NCI-H1417 (cell line): Measurements from ENCODE around the gene CARMIL1.
A peak's percentile ranks its signal among the peaks of the same experiment; 100 is the strongest.
"Not testable (repeated sequence)": the region's sequence is repeated elsewhere in the genome, so short reads cannot be mapped to it uniquely, and the experiment has no call there.

Source experiments
- DNase-seq, 3 experiments: peaks; one replicate each; lab custom pipeline; 2025; lab: John Stamatoyannopoulos, UW

CARMIL1 gene

GRCh38 chr6:25576919-25577318 lies 297.7 kb downstream of the CARMIL1 start:
- no peak for DNase-seq

DNA sequence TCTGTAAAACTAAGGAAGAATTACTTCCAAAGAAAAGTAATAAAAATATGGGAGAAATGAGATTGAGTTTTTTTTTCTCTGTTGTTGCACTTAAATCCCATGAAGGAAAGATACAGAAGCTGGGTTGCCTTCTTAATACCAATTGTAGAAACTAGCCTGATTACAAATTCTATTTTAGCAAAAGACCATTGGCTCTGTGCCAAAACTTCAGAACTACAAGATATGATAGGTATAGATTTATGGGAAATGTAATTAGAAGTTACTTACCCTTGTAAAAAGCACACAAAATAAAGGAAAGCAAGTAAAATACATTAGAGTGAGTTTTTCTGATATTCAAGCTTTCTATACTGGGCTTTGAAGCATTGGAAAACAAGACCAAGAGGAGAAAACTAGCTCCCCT lies 299.4 kb downstream of the CARMIL1 start:
- DNase-seq = peak in 2 of 3 experiments; percentile 1 to 55

- no peak for DNase-seq
These were observed 300.3 kb downstream of the CARMIL1 start for GRCh38 chr6:25579391-25579883.

- DNase-seq = no peak
These were observed 300.8 kb downstream of the CARMIL1 start for GRCh38 chr6:25579902-25580495.

GRCh38 chr6:25582101-25582500 lies 302.9 kb downstream of the CARMIL1 start:
- no peak for DNase-seq

GRCh38 chr6:25583099-25583498 lies 303.9 kb downstream of the CARMIL1 start:
- DNase-seq = no peak

GRCh38 chr6:25583906-25584305 lies 304.7 kb downstream of the CARMIL1 start:
- DNase-seq = no peak

- no peak for DNase-seq
These were observed 306.1 kb downstream of the CARMIL1 start for GRCh38 chr6:25585225-25585624.

DNA sequence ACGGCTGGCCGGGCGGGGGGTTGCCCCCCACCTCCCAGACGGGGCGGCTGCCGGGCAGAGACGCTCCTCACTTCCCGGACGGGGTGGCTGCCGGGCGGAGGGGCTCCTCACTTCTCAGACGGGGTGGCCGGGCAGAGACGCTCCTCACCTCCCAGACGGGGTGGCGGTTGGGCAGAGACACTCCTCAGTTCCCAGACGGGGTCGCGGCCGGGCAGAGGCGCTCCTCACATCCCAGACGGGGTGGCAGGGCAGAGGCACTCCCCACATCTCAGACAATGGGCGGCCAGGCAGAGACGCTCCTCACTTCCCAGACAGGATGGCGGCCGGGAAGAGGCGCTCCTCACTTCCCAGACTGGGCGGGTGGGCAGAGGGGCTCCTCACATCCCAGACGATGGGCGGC lies 306.9 kb downstream of the CARMIL1 start:
- DNase-seq = not testable (repeated sequence)

GRCh38 chr6:25586927-25587326 lies 307.8 kb downstream of the CARMIL1 start:
- DNase-seq = no peak

- peak in 2 of 3 experiments; percentile 61 to 82 for DNase-seq
These were observed 311.8 kb downstream of the CARMIL1 start for GRCh38 chr6:25590986-25591385.

- no peak for DNase-seq
These were observed 318.0 kb downstream of the CARMIL1 start for GRCh38 chr6:25596928-25597818.

DNA sequence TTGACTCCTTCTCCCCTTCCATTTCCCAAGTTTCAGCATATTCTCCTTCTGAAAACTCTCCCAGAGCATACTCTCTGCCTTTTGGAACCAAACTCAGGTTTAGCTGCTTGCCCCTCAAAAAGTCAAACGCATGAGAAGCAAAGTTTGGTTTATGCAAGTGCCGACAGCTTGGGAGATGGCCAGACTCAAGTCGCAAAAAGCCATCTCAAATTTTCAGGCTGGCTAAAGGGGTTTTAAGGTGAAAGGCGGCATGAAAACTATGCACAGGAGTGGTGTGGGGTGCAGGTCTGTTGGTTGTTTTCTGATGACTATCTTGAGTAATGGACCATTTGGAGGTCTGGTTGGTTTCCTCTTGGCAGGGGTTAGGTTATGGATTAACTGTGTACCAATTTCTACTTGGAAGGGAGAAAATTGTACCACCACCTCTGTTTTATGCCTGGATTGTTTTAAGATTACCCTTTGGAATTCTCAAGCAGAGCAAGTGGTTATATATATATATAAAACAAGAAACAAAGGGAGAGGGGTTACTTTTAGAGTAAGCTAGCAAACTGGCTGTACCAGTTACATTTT lies 320.4 kb downstream of the CARMIL1 start:
- DNase-seq = no peak

DNA sequence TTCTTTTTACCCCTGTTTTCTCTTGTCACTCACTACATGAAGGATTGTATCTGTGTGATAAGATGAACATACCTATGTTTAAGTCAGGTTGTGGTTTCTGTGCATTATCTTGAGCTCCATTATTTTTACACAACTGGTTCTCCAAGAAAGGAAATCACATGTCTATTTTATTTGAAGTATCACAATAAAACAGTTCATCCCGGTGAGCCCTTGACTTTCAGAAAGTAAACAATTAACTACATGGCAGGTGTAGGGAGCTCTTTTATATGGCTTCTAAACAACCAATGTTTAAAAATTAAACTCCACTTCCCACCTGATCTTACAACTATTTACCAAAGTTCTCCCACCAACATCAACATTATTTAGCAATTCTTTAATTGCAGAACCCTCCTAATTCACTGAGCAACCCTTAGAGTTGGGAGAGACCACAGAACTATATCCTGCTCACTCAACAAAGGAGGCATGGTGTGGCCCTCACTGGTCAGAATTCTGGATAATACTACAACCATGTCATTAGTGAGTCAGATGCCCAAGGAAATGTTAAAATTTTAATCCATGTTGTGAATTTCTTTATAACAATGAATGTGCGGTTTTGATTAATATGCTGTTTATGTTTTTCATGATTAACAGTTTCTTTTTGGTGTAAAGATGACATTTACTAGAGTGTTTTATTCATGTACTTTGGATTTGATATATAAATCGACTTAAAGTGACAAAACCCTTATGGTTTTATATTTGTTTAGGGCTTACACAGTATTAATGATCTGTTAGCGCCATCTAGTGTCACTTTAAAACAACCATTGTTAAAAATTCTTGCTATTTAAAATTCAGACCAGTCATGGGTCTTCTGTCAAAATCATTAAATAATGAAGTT lies 322.9 kb downstream of the CARMIL1 start:
- peak; percentile 39 to 78 (median 64) for DNase-seq

DNA sequence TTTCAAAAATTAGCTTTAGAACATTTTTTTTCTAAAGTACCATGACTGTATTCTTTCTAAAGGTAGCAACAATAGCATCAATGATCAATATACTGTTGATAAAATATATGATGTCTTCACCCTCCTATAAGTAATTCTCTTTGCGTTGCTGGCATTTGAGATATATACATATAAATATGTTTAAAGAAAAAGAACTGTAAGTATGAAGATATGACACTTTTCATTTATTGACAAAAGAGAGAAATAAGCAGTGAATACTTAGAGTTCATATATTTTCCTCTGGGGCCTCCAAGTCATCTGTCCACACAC lies 323.5 kb downstream of the CARMIL1 start:
- no peak for DNase-seq

GRCh38 chr6:25603251-25603650 lies 324.1 kb downstream of the CARMIL1 start:
- DNase-seq = no peak

DNA sequence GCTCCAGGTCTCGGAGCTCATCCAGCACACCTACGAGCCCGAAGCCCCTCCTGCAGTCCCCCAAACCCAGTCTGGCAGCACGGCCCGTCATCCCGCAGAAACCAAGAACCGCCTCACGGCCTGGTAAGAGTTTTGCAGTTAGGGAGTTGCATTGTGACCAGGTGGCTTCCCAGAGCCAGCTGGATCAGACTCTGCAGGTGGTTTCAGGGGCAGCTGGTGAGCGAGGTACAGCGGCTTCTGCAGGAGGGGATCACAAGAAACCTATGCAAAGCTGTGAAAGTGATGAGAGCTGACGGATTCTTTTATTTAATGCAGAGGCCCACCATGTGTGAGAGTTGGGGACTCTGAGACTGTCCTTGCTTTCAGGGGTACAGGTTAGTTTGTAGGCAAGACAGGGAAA lies 327.0 kb downstream of the CARMIL1 start:
- peak in 1 of 3 experiments; percentile 5 for DNase-seq

DNA sequence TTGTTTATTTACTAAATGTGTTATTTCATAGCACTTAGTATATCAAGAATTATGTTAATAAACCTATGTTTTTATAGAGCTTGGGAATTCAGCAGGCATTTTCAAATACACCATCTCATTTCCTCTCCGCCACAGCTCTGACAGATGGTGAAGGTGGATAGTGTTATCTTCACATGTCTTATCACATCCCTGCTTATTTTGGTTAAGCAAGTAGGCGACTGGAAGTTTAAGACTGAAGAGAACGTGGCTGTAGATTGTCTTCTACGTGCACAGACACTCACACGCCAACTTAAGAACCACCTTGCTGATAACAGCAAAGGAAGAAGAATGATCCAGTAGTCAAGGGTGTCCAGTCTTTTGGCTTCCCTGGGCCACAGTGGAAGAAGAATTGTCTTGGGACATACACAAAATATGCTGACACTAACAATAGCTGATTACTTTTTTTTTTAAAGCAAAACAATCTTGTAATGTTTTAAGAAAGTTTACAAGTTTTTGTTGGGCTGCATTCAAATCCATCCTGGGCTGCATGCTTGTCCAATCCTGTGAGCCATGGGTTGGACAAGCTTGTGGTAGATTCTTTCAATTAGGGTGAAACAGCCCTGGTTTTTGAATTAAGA lies 329.5 kb downstream of the CARMIL1 start:
- no peak for DNase-seq

GRCh38 chr6:25612666-25613065 lies 333.5 kb downstream of the CARMIL1 start:
- DNase-seq = no peak

- DNase-seq = no peak
These were observed 334.2 kb downstream of the CARMIL1 start for GRCh38 chr6:25613415-25613814.

GRCh38 chr6:25614052-25614451 lies 334.9 kb downstream of the CARMIL1 start:
- no peak for DNase-seq

- DNase-seq = no peak
These were observed 336.3 kb downstream of the CARMIL1 start for GRCh38 chr6:25615471-25615870.
